Hepatocyte (in vitro differentiated cells): Measurements from ENCODE around the gene VTN. TPM values are rescaled to one million over a fixed set of nuclear protein-coding genes. Genes with fewer than 3 reads are reported as not detected.
"Not testable (repeated sequence)": the region's sequence is repeated elsewhere in the genome, so short reads cannot be mapped to it uniquely, and the experiment has no call there.

Source experiments
- DNase-seq: peaks from one replicate; pipeline ENCODE4 v3.0.0-alpha.2; 2016; ENCODE audit warnings: low spot score
- H2AFZ ChIP-seq: fragments of 200-600 bp; sonication (generic); 2 replicates; pipeline ENCODE4 v1.6.0; 2016; ENCODE audit warnings: antibody characterized with exemption, mild to moderate bottlenecking
- H3K27ac ChIP-seq: fragments of 200-600 bp; sonication (generic); 2 replicates; pipeline ENCODE4 v1.5.1; 2016; ENCODE audit warnings: mild to moderate bottlenecking
- H3K27me3 ChIP-seq: fragments of 200-600 bp; sonication (generic); 2 replicates; pipeline ENCODE4 v1.6.1; 2016
- H3K36me3 ChIP-seq: fragments of 200-600 bp; sonication (generic); replicated peaks from 2 replicates; pipeline ENCODE4 v1.5.1; 2016; ENCODE audit warnings: low read depth; ENCODE audit not compliant: insufficient read depth
- H3K4me1 ChIP-seq: fragments of 200-600 bp; sonication (generic); 2 replicates; pipeline ENCODE4 v1.5.1; 2016; ENCODE audit warnings: mild to moderate bottlenecking, moderate library complexity; ENCODE audit not compliant: insufficient read depth
- H3K4me2 ChIP-seq: fragments of 200-600 bp; sonication (generic); 2 replicates; pipeline ENCODE4 v1.6.0; 2016
- H3K4me3 ChIP-seq: fragments of 200-600 bp; sonication (generic); 2 replicates; pipeline ENCODE4 v1.5.1; 2016; ENCODE audit warnings: mild to moderate bottlenecking
- H3K79me2 ChIP-seq: fragments of 200-600 bp; sonication (generic); 2 replicates; pipeline ENCODE4 v1.6.0; 2017; ENCODE audit warnings: mild to moderate bottlenecking
- H3K9me2 ChIP-seq: fragments of 200-600 bp; sonication (generic); replicated peaks from 2 replicates; pipeline ENCODE4 v1.6.0; 2017; ENCODE audit warnings: mild to moderate bottlenecking; ENCODE audit not compliant: insufficient read depth
- H3K9me3 ChIP-seq: fragments of 200-600 bp; sonication (generic); 2 replicates; pipeline ENCODE4 v1.5.1; 2016; ENCODE audit warnings: low read depth, mild to moderate bottlenecking
- H4K20me1 ChIP-seq: fragments of 200-600 bp; sonication (generic); 2 replicates; pipeline ENCODE4 v1.6.0; 2016; ENCODE audit warnings: mild to moderate bottlenecking; ENCODE audit not compliant: insufficient read depth, poor library complexity, severe bottlenecking
- EZH2 ChIP-seq: fragments of 200-600 bp; sonication (generic); IDR thresholded peaks from 2 replicates; pipeline ENCODE4 v1.6.1; 2016; ENCODE audit warnings: antibody characterized with exemption, mild to moderate bottlenecking, borderline replicate concordance
- EZH2phosphoT487 ChIP-seq: fragments of 200-600 bp; sonication (generic); IDR thresholded peaks from one replicate; pipeline ENCODE4 v1.6.1; 2018; ENCODE audit warnings: antibody characterized with exemption, mild to moderate bottlenecking, low read depth, moderate library complexity; ENCODE audit not compliant: unreplicated experiment, severe bottlenecking
- whole genome bisulfite sequencing: methylation state at CpG from one replicate; pipeline ENCODE4 v1.1.6; 2016; ENCODE audit warnings: low lambda C conversion rate; ENCODE audit errors: missing lambda C conversion rate; 5-methylcytosine and 5-hydroxymethylcytosine counted together
- polyA plus RNA-seq: library from polyadenylated mRNA; unstranded; fragments of >200 nt; fragmentation: Nextera tagmentation; extraction: Ambion mirVana; gene quantifications from 2 replicates; pipeline ENCODE4 v1.2.1, GENCODE V29; 2016
- total RNA-seq: library from RNA; depleted of rRNA; stranded (reverse); fragments of >200 nt; gene quantifications from 2 replicates; pipeline ENCODE4 v1.2.3, GENCODE V29; 2014
- TF ChIP-seq, protein P1 (sequence below): fragments of 200-600 bp; sonication (generic); IDR thresholded peaks from 2 replicates; pipeline ENCODE4 v1.5.1; 2016; ENCODE audit warnings: antibody characterized with exemption, mild to moderate bottlenecking; ENCODE audit not compliant: poor library complexity

The VTN gene
- total and polyA plus RNA-seq, 2 experiments from 2014 or later: 763 to 1,128 TPM

DNA sequence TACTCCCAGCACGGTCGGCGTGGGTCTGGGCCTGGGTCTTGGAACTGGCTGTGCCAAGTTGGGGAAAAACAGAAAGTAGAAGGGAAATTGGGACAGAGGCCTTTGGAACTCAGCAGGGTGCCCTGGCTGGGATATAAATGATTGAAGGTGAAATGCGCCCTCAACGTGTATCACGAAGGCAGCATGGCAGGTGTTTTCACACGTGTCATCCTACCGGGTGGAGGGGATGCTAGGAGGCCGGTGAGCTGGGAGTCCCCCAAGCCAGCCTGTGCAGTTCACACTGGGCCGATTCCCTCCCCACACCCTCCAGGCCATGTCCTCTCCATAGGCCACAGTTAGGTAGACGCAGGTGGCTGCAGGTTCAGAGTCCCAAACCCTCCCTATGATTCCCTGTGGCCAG is 28.6 kb downstream of the VTN start:
- no peak for TF ChIP-seq EZH2
- TF ChIP-seq EZH2phosphoT487: no peak
- TF ChIP-seq, protein P1, sequence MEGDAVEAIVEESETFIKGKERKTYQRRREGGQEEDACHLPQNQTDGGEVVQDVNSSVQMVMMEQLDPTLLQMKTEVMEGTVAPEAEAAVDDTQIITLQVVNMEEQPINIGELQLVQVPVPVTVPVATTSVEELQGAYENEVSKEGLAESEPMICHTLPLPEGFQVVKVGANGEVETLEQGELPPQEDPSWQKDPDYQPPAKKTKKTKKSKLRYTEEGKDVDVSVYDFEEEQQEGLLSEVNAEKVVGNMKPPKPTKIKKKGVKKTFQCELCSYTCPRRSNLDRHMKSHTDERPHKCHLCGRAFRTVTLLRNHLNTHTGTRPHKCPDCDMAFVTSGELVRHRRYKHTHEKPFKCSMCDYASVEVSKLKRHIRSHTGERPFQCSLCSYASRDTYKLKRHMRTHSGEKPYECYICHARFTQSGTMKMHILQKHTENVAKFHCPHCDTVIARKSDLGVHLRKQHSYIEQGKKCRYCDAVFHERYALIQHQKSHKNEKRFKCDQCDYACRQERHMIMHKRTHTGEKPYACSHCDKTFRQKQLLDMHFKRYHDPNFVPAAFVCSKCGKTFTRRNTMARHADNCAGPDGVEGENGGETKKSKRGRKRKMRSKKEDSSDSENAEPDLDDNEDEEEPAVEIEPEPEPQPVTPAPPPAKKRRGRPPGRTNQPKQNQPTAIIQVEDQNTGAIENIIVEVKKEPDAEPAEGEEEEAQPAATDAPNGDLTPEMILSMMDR: no peak
- Histone ChIP-seq H4K20me1 (peaks cover 8% of the 10 kb centered on the region), H3K79me2 (peaks cover 34% of the 10 kb centered on the region), H3K9me2 (no peaks in the 10 kb centered on the region), H3K27me3 (no peaks in the 10 kb centered on the region), H3K4me3 (no peak overlapping the region), H3K9me3 (no peaks in the 10 kb centered on the region), H3K27ac (no peak overlapping the region), H3K4me1 (peaks cover 7% of the 10 kb centered on the region), H3K4me2 (no peak overlapping the region), H2AFZ (no peak overlapping the region), H3K36me3 (no peaks in the 10 kb centered on the region)
- WGBS: 96% methylated on average over 11 of the region's 11 CpGs
- no peak for DNase-seq

DNA sequence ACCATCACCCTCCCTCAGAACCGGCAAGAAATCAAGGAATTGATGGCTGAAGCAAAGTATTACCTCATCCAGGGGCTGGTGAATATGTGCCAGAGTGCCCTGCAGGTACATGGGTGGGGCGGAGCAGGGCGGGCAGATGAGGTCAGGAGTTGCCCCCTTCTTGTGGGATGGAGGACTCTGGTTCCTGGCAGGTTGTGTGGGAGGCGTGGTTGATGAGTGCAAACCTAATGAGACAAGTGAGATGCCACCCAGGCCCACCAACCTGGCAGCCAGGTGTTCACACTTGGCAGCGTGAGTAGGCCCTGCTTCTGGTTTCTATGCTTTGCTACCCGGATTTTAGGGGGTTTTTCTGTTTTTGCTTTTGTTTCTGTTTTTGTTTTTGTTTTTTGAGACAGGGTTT is 29.7 kb downstream of the VTN start:
- peaks cover 7% of the 10 kb centered on the region for H3K4me1 ChIP-seq
- peaks cover 35% of the 10 kb centered on the region for H3K79me2 ChIP-seq
- H3K36me3 ChIP-seq: no peaks in the 10 kb centered on the region
- DNase-seq: no peak
- no peaks in the 10 kb centered on the region for H3K9me2 ChIP-seq
- no peak overlapping the region for H3K27ac ChIP-seq
- no peak overlapping the region for H3K4me2 ChIP-seq
- no peaks in the 10 kb centered on the region for H3K27me3 ChIP-seq
- peaks cover 8% of the 10 kb centered on the region for H4K20me1 ChIP-seq
- H3K4me3 ChIP-seq: no peak overlapping the region
- no peak overlapping the region for H2AFZ ChIP-seq
- H3K9me3 ChIP-seq: no peaks in the 10 kb centered on the region
- WGBS: 87% methylated on average over 5 of the region's 6 CpGs
- TF ChIP-seq EZH2 (no peak), EZH2phosphoT487 (no peak)
- TF ChIP-seq, protein P1: no peak

DNA sequence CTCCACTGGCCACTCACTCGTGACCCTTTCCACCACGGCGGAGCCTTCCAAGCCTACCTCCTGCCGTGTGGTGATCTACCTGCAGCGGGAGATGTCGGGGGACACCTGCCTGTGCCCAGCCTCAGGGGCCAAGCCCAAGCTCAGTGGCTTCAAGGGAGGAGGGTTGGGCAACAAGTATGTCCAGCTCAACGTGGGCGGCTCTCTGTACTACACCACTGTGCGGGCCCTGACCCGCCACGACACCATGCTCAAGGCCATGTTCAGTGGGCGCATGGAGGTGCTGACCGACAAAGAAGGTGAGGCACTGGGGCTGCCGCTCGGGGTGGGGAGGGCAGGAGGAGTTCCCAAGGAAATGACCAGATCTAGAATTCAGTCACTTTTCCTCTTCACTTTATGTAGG is 30.7 kb downstream of the VTN start:
- Histone ChIP-seq H3K4me1 (peaks cover 10% of the 10 kb centered on the region), H3K36me3 (no peaks in the 10 kb centered on the region), H3K79me2 (peaks cover 40% of the 10 kb centered on the region), H3K9me3 (no peaks in the 10 kb centered on the region), H4K20me1 (peaks cover 8% of the 10 kb centered on the region), H3K27ac (no peak overlapping the region), H3K9me2 (no peaks in the 10 kb centered on the region), H2AFZ (no peak overlapping the region), H3K4me3 (no peak overlapping the region), H3K27me3 (no peaks in the 10 kb centered on the region), H3K4me2 (no peak overlapping the region)
- no peak for DNase-seq
- 97% methylated on average over 15 of the region's 15 CpGs for WGBS
- no peak for TF ChIP-seq EZH2phosphoT487
- TF ChIP-seq, protein P1: no peak
- TF ChIP-seq EZH2: no peak

DNA sequence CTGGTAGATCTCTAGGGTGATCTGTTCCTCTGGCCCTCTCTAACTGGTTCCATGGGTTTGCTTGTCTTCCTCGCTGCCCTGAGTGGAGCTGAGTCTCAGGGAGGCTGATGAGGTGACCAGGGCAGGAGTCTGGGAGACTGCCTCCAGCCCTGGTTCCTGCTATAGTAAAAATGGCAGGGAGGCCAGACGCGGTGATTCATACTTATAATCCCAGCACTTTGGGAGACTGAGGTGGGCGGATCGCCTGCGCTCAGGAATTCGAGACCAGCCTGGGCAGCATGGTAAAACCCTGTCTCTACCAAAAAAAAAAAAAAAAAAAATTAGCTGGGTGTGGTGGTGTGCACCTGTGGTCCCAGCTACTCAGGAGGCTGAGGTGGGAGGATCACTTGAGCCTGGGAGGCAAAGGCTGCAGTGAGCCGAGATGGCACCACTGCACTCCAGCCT is 31.3 kb downstream of the VTN start:
- not testable (repeated sequence) for H3K36me3 ChIP-seq, H3K27ac ChIP-seq, H3K9me2 ChIP-seq, H3K4me3 ChIP-seq, H3K4me2 ChIP-seq, H2AFZ ChIP-seq, H4K20me1 ChIP-seq, H3K27me3 ChIP-seq, DNase-seq, H3K9me3 ChIP-seq
- WGBS: 85% methylated on average over 8 of the region's 8 CpGs
- Histone ChIP-seq H3K79me2 (peaks cover 46% of the 10 kb centered on the region), H3K4me1 (peaks cover 16% of the 10 kb centered on the region)
